Endothelial cell of umbilical vein (primary cell): ENCODE results near the gene IGF1. TPM values are rescaled to one million over a fixed set of nuclear protein-coding genes. Genes with fewer than 3 reads are reported as not detected.

Experiments
- BruUV-seq: library from RNA; stranded (reverse); fragments of 400-500 nt; replicated peaks from 2 replicates; lab custom pipeline; 2021; lab: Mats Ljungman, UMichigan
- CTCF ChIA-PET: fragments of 300-600, 350-600 bp; sonication (Branson Sonifier 250); formaldehyde crosslinking; loops from one replicate; lab custom pipeline; 2021; ENCODE audit warnings: antibody characterized with exemption, inconsistent platforms; lab: Charles Lee
- POLR2A ChIA-PET: fragments of 300-600, 350-600 bp; sonication (Branson Sonifier 250); formaldehyde crosslinking; loops from one replicate; lab custom pipeline; 2021; ENCODE audit warnings: antibody characterized with exemption, inconsistent platforms; lab: Charles Lee
- DNase-seq: peaks from one replicate; pipeline ENCODE4 v3.0.0-alpha.2; 2011; ENCODE audit warnings: low read depth, low spot score
- FAIRE-seq: peaks from 2 replicates; lab custom pipeline; 2011; peaks lifted over from hg19 to GRCh38; lab: Jason Lieb, UNC
- H2AFZ ChIP-seq: 2 replicates; pipeline ENCODE4 v1.6.0; 2012; ENCODE audit warnings: low read depth, low read length, control low read depth, inconsistent platforms
- H3K27ac ChIP-seq: 2 replicates; pipeline ENCODE4 v1.5.1; 2011; ENCODE audit warnings: low read depth, mild to moderate bottlenecking, control low read depth, low read length, moderate library complexity; ENCODE audit not compliant: insufficient read depth
- H3K27me3 ChIP-seq, 2 experiments: 2 replicates each; pipeline versions ENCODE4 v1.6.0 to v1.6.1; 2011; ENCODE audit warnings: low read length in 2 of 2, mixed read lengths in 1 of 2; ENCODE audit not compliant: control insufficient read depth in 2 of 2, insufficient read depth in 2 of 2
- H3K36me3 ChIP-seq, 2 experiments: 2 replicates in 1 of 2; 3 replicates in 1 of 2; pipeline ENCODE4 v1.5.1; 2011; ENCODE audit warnings: low read length in 2 of 2, mild to moderate bottlenecking in 1 of 2, moderate library complexity in 1 of 2; ENCODE audit not compliant: control insufficient read depth in 2 of 2, insufficient read depth in 2 of 2; ENCODE audit errors: extremely low read depth in 1 of 2
- H3K4me1 ChIP-seq: 3 replicates; pipeline ENCODE4 v1.5.1; 2011; ENCODE audit warnings: mild to moderate bottlenecking, low read length; ENCODE audit not compliant: control insufficient read depth, insufficient read depth; ENCODE audit errors: extremely low read depth
- H3K4me2 ChIP-seq: 2 replicates; pipeline ENCODE4 v1.6.1; 2011; ENCODE audit warnings: low read length, control low read depth, mixed read lengths; ENCODE audit not compliant: insufficient read depth
- H3K4me3 ChIP-seq, 3 experiments: fragments of 200-600 bp in 1 of 3; sonication (generic), shearing (Covaris generic) in 1 of 3; replicated peaks in 1 of 3; 2 replicates each; pipeline ENCODE4 v1.5.1; 2011 to 2016; ENCODE audit warnings: control low read depth in 3 of 3, low read length in 3 of 3, mild to moderate bottlenecking in 2 of 3, inconsistent platforms in 1 of 3, low read depth in 1 of 3, moderate library complexity in 1 of 3; ENCODE audit not compliant: insufficient read depth in 1 of 3
- H3K79me2 ChIP-seq: 2 replicates; pipeline ENCODE4 v1.6.0; 2012; ENCODE audit warnings: low read length, inconsistent platforms; ENCODE audit not compliant: control insufficient read depth, insufficient read depth
- H3K9ac ChIP-seq: replicated peaks from 2 replicates; pipeline ENCODE3; 2011; ENCODE audit warnings: low read length, control low read depth; ENCODE audit not compliant: insufficient read depth; ENCODE audit errors: extremely low read depth
- H3K9me1 ChIP-seq: replicated peaks from 3 replicates; pipeline ENCODE4 v1.6.0; 2011; ENCODE audit warnings: mild to moderate bottlenecking, low read length; ENCODE audit not compliant: control insufficient read depth, insufficient read depth; ENCODE audit errors: extremely low read depth
- H3K9me3 ChIP-seq: replicated peaks from 2 replicates; pipeline ENCODE4 v1.5.1; 2012; ENCODE audit warnings: low read length, inconsistent platforms; ENCODE audit not compliant: control insufficient read depth, insufficient read depth
- H4K20me1 ChIP-seq: replicated peaks from 2 replicates; pipeline ENCODE3; 2011; ENCODE audit warnings: mild to moderate bottlenecking, low read length; ENCODE audit not compliant: control insufficient read depth, insufficient read depth; ENCODE audit errors: extremely low read depth
- EZH2 ChIP-seq: IDR thresholded peaks from 2 replicates; pipeline ENCODE4 v1.6.1; 2012; ENCODE audit warnings: borderline replicate concordance, low read depth, mild to moderate bottlenecking, moderate library complexity, low read length, inconsistent platforms; ENCODE audit not compliant: severe bottlenecking
- FOS ChIP-seq: IDR thresholded peaks from 2 replicates; pipeline ENCODE4 v1.6.1; 2011; ENCODE audit warnings: mild to moderate bottlenecking, low read length, moderate library complexity, borderline replicate concordance; ENCODE audit not compliant: insufficient read depth
- GATA2 ChIP-seq: IDR thresholded peaks from 2 replicates; pipeline ENCODE4 v1.7.0; 2011; ENCODE audit warnings: low read depth, mild to moderate bottlenecking, moderate library complexity, mixed read lengths, low read length; ENCODE audit not compliant: insufficient read length, insufficient read depth
- JUN ChIP-seq: IDR thresholded peaks from 2 replicates; pipeline ENCODE4 v1.6.1; 2011; ENCODE audit warnings: borderline replicate concordance, low read depth; ENCODE audit not compliant: insufficient read length, insufficient read depth
- MYC ChIP-seq: IDR thresholded peaks from one replicate; pipeline ENCODE4 v1.6.1; 2011; ENCODE audit warnings: mild to moderate bottlenecking, low read depth, low read length
- POLR2A ChIP-seq: IDR thresholded peaks from 2 replicates; pipeline ENCODE4 v1.6.1; 2012; ENCODE audit warnings: low read depth, mild to moderate bottlenecking, control low read depth, low read length
- POLR2AphosphoS5 ChIP-seq: IDR thresholded peaks from 2 replicates; pipeline ENCODE4 v1.6.1; 2012; ENCODE audit warnings: low read depth, mild to moderate bottlenecking, control low read depth, low read length, moderate library complexity; ENCODE audit not compliant: insufficient read depth
- dilution Hi-C: fragments of 300-500 bp; cut with MboI; formaldehyde crosslinking; loops from one replicate; pipeline ENCODE4 v1.15.0; 2019; ENCODE audit warnings: low sequenced_read_pairs; ENCODE audit not compliant: extremely low pct_ligation_motif_present
- intact Hi-C: fragments of 100-400 bp; cut with micrococcal nuclease; formaldehyde crosslinking; loops from one replicate; pipeline ENCODE4 v1.10.0; 2022
- polyA plus RNA-seq, 4 experiments: library from polyadenylated mRNA; depleted of rRNA in 3 of 4; stranded (reverse) in 3 of 4; unstranded in 1 of 4; fragments of >200 nt; gene quantifications; 2 replicates each; pipeline versions ENCODE4 v1.2.1 to v1.2.3, GENCODE V29; 2011 to 2012; ENCODE audit warnings: missing spikeins in 1 of 4
- total RNA-seq: library from RNA; stranded (reverse); gene quantifications from 2 replicates; pipeline ENCODE4 v1.2.3, GENCODE V29; 2021
- TF ChIP-seq, protein P1 (sequence below): IDR thresholded peaks from 2 replicates; pipeline ENCODE4 v1.6.1; 2011; ENCODE audit not compliant: insufficient read depth, insufficient read length
- TF ChIP-seq, protein P2 (sequence below), 2 donors: IDR thresholded peaks; 1 replicate in 1 of 2; 2 replicates in 1 of 2; pipeline ENCODE4 v1.5.1; 2011; ENCODE audit warnings: low read length in 2 of 2, mild to moderate bottlenecking in 2 of 2, moderate library complexity in 2 of 2, control low read depth in 1 of 2, inconsistent platforms in 1 of 2, low read depth in 1 of 2; ENCODE audit not compliant: insufficient read depth in 1 of 2; ENCODE audit errors: extremely low read depth in 1 of 2

Gene IGF1
- total and polyA plus RNA-seq, 2 donors (not counting 3 experiments of a cell fraction or from before 2014, with no cell fraction given), result 0.10 TPM; not detected in 1

DNA sequence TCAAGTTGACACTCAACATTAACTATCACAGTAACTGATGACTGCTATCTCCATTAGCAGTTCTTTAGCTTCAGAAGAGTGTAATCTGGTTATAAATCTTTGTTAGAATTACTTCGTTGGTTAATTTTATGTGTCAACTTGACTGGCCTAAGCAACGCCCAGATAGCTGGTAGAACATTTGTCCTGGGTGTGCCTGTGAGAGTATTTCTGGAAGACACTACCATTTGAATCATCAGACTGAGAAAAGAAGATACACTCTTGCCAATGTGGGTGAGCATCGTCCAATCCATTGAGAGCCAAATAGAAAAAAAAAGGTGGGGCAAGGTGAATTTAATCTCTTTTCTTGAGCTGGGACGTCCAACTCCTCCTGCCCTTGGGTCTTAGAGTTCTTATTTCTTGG lies 129.0 kb downstream of the IGF1 start:
- dilution Hi-C loops (no loop called here), intact Hi-C loops (no loop called here)
- Histone ChIP-seq H2AFZ (no peak overlapping the region), H4K20me1 (no peaks in the 10 kb centered on the region), H3K4me1 (no peaks in the 10 kb centered on the region), H3K4me2 (no peak overlapping the region), H3K9me3 (no peaks in the 10 kb centered on the region), H3K27me3 (no peaks in the 10 kb centered on the region), H3K36me3 (no peaks in the 10 kb centered on the region), H3K9me1 (no peaks in the 10 kb centered on the region), H3K79me2 (no peaks in the 10 kb centered on the region), H3K4me3 (no peak overlapping the region), H3K27ac (no peak overlapping the region), H3K9ac (no peak overlapping the region)
- DNase-seq (no peak), FAIRE-seq (no peak)
- no TSS peak for BruUV-seq
- ChIA-PET CTCF (no interaction called here), POLR2A (no interaction called here)
- TF ChIP-seq MYC (no peak), POLR2A (no peak), EZH2 (no peak), GATA2 (no peak), POLR2AphosphoS5 (no peak), JUN (no peak), FOS (no peak)
- TF ChIP-seq, protein P1, sequence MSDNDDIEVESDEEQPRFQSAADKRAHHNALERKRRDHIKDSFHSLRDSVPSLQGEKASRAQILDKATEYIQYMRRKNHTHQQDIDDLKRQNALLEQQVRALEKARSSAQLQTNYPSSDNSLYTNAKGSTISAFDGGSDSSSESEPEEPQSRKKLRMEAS, result no peak
- TF ChIP-seq, protein P2, sequence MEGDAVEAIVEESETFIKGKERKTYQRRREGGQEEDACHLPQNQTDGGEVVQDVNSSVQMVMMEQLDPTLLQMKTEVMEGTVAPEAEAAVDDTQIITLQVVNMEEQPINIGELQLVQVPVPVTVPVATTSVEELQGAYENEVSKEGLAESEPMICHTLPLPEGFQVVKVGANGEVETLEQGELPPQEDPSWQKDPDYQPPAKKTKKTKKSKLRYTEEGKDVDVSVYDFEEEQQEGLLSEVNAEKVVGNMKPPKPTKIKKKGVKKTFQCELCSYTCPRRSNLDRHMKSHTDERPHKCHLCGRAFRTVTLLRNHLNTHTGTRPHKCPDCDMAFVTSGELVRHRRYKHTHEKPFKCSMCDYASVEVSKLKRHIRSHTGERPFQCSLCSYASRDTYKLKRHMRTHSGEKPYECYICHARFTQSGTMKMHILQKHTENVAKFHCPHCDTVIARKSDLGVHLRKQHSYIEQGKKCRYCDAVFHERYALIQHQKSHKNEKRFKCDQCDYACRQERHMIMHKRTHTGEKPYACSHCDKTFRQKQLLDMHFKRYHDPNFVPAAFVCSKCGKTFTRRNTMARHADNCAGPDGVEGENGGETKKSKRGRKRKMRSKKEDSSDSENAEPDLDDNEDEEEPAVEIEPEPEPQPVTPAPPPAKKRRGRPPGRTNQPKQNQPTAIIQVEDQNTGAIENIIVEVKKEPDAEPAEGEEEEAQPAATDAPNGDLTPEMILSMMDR (IDR thresholded peaks at IDR 0.05; ENCODE audit: extremely low read depth in 1 of 2, insufficient read depth in 1 of 2, low read depth in 1 of 2, low read length in 2 of 2), result no peak
